Astrocyte (in vitro differentiated cells and primary cell): ENCODE data around the gene MDFIC2.

Experiments used
- CTCF ChIP-seq: IDR thresholded peaks from 2 replicates; pipeline ENCODE4 v1.5.1; 2011; ENCODE audit warnings: low read depth, mild to moderate bottlenecking, inconsistent platforms, low read length, moderate library complexity; ENCODE audit not compliant: insufficient read depth
- EZH2 ChIP-seq: IDR thresholded peaks from 2 replicates; pipeline ENCODE4 v1.6.1; 2012; ENCODE audit warnings: mild to moderate bottlenecking, low read length, inconsistent platforms; ENCODE audit not compliant: insufficient read depth

GRCh38 chr3:70185661-70186060, 126.8 kb downstream of the MDFIC2 start:
- TF ChIP-seq CTCF (no peak), EZH2 (no peak)
